ENCODE data around the gene MLANA.

Gene MLANA

DNA sequence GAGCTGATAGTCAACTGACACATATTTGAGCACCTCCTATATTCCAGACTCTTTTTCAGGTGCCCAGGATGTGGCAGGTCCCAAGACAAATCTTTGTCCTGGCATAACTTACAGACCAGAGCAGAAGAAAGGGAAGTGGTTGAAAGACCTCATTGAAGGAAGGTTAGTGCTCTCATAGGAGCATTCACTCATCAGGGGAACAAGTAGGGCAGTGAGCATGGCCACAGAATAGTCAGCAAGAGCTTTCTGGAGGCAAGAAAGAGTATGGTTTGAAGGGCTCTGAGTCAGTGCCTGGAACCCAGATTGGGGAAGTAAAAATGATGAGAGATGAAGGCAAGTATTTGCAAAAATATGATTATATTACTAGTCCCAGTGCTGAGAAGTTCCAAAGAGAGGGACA is 32.8 kb upstream of the MLANA start:
- H3K9me3 Mint-ChIP-seq, result no peaks in the 10 kb centered on the region
- no peak overlapping the region for H3K27ac Mint-ChIP-seq
- H3K4me1 Mint-ChIP-seq (ENCODE audit: low read depth), result peaks cover 9% of the 10 kb centered on the region
- no peaks in the 10 kb centered on the region for H3K27me3 Mint-ChIP-seq
- H3K4me3 Mint-ChIP-seq, result no peak overlapping the region
- H3K36me3 Mint-ChIP-seq (ENCODE audit: low read depth), result no peaks in the 10 kb centered on the region
- intact Hi-C loops (cut with micrococcal nuclease), result no loop called here

DNA sequence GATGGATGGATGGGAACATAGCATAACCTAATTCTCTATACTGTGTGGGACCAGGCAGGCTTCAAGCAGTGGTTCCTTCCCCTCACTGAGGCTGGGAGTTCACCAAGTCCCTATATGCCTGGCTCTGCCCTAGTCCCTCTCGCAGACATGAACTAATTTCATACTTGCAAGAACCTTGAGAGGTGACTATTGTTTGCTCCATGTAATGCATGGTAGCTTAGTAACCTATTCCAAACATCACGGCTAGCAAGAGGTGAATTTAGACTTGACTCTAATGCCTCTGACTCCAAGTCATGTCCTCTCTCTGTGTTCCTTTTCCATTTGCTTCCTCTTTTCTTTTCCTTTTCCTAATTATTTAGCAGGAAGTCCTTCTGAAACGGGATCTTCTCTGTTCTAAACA is 31.9 kb upstream of the MLANA start:
- Mint-ChIP-seq H3K4me3 (no peak overlapping the region), H3K4me1 (ENCODE audit: low read depth) (peaks cover 9% of the 10 kb centered on the region), H3K36me3 (ENCODE audit: low read depth) (no peaks in the 10 kb centered on the region), H3K9me3 (no peaks in the 10 kb centered on the region), H3K27ac (no peak overlapping the region), H3K27me3 (no peaks in the 10 kb centered on the region)
- intact Hi-C loops (cut with micrococcal nuclease), result no loop called here

DNA sequence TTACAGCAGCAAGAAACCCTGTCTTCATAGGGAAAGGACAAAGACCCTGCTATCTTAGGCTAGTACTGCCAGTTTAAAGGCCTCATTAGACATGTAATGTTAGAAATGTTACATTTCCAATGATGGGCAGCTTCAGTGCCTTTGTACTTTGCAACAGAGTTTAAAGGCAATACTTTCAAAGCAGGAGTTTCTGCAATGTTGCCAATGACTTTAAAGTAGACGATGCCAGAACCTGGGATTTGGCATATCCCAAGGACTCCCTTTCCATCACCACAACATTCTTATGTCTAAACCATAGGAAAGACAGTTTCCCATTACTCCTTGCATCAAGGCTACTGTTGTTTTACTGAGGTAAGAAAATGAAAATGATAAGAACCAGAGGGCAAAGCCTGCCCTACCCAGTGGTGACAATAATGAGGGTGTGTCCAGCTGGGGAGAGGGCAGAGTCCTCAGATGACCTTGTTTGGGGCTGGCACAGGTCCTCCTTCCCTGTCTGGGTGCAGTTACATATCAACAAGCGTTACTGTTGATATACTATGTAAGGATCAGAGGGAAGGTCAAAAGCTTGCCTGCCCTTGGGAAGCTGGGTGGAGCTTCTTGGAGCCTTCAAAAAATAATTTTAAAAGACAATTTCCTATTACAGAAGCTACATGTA is 27.5 kb upstream of the MLANA start:
- intact Hi-C loops (cut with micrococcal nuclease), result no loop called here
- no peak overlapping the region for H3K4me3 Mint-ChIP-seq

DNA sequence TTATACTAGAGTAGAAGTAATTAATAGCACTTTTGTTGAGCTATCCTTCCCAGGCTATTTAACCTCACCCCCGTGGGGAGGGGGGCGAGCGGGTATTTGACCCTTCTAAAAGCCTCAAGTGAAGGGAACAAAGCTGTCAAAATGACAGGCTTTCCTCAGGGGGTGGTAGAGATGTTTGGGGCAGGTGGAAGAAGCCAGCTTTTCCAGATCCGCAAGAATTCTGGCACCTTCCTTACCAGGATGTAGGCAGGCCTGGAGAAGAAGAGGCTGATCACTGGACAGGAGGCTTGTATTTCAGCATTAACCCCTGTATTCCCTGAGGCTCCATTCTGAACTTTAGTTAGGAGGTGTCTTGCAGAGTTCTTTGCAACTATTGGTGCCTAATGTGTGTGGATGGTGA is 26.2 kb upstream of the MLANA start:
- intact Hi-C loops (cut with micrococcal nuclease), result no loop called here
- no peaks in the 10 kb centered on the region for H3K27me3 Mint-ChIP-seq
- H3K4me1 Mint-ChIP-seq (ENCODE audit: low read depth), result no peaks in the 10 kb centered on the region
- H3K36me3 Mint-ChIP-seq (ENCODE audit: low read depth), result no peaks in the 10 kb centered on the region
- no peak overlapping the region for H3K27ac Mint-ChIP-seq
- no peaks in the 10 kb centered on the region for H3K9me3 Mint-ChIP-seq
- no peak overlapping the region for H3K4me3 Mint-ChIP-seq

More for the DNA sequence above, 27.5 kb upstream of the MLANA start:
- no peaks in the 10 kb centered on the region for H3K9me3 Mint-ChIP-seq
- no peaks in the 10 kb centered on the region for H3K27me3 Mint-ChIP-seq
- H3K36me3 Mint-ChIP-seq (ENCODE audit: low read depth), result no peaks in the 10 kb centered on the region
- H3K27ac Mint-ChIP-seq, result no peak overlapping the region
- H3K4me1 Mint-ChIP-seq (ENCODE audit: low read depth), result peaks cover 4% of the 10 kb centered on the region

DNA sequence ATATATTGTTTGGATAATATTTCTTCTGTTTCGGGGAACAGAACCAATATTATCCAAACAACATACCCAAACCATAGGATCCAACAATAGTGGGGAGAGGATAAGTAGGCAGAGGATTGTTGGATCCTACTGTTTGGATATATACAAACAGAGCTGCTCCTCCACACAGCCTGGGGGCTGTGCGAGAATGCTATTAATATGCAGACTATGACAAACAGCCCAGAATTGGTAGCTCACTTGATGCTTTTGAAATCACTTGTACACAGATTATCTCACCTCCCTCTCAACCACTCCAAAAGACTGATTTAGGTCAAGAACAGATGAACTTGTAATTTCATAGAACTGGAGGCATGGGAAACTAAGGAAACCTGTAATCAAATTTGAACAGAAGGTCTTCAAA is 24.4 kb upstream of the MLANA start:
- Mint-ChIP-seq H3K36me3 (ENCODE audit: low read depth) (no peaks in the 10 kb centered on the region), H3K4me3 (no peak overlapping the region), H3K27ac (no peak overlapping the region), H3K4me1 (ENCODE audit: low read depth) (no peaks in the 10 kb centered on the region), H3K27me3 (no peaks in the 10 kb centered on the region), H3K9me3 (no peaks in the 10 kb centered on the region)
- intact Hi-C loops (cut with micrococcal nuclease), result no loop called here

DNA sequence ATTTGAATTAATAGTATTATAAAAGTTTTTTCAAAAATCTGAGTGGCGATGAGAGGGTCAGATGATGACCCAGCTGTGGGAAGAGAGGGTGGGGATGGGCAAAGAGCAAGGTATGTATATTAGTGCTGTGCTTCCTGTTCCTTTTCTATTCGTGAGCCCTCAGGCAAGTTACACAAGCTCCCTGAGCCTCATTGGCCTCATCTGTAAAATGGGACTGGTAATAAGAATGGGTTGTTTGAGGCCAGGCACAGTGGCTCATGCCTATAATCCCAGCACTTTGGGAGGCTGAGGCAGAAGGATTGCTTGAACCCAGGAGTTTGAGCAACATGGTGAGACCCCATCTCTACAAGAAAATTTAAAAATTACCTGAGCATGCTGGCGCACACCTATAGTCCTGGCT is 24.0 kb upstream of the MLANA start:
- H3K4me1 Mint-ChIP-seq (ENCODE audit: low read depth), result no peaks in the 10 kb centered on the region
- intact Hi-C loops (cut with micrococcal nuclease), result no loop called here
- H3K36me3 Mint-ChIP-seq (ENCODE audit: low read depth), result no peaks in the 10 kb centered on the region
- H3K27ac Mint-ChIP-seq, result no peak overlapping the region
- no peak overlapping the region for H3K4me3 Mint-ChIP-seq
- H3K27me3 Mint-ChIP-seq, result no peaks in the 10 kb centered on the region
- H3K9me3 Mint-ChIP-seq, result no peaks in the 10 kb centered on the region

DNA sequence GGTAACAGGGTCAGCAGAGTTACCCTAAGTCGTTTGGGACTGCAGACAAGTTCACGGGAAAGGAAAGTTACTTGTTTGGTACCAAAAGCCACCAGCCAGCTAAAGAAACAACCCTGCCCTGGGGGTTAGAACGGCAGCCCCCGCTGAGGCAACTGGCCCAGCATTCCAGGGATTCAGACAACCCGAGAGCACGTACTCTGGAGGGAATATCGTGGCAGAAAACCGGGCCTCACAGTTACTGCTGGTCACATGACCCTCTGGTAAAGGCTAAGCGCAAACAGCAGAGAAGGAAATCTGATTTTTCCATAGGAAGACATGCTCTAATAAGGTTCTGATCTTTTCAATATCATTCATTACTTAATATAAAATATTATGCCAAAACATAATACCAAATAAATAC is 22.5 kb upstream of the MLANA start:
- intact Hi-C loops (cut with micrococcal nuclease), result no loop called here
- Mint-ChIP-seq H3K27ac (no peak overlapping the region), H3K4me1 (ENCODE audit: low read depth) (no peaks in the 10 kb centered on the region), H3K36me3 (ENCODE audit: low read depth) (no peaks in the 10 kb centered on the region), H3K27me3 (no peaks in the 10 kb centered on the region), H3K9me3 (no peaks in the 10 kb centered on the region), H3K4me3 (no peak overlapping the region)

DNA sequence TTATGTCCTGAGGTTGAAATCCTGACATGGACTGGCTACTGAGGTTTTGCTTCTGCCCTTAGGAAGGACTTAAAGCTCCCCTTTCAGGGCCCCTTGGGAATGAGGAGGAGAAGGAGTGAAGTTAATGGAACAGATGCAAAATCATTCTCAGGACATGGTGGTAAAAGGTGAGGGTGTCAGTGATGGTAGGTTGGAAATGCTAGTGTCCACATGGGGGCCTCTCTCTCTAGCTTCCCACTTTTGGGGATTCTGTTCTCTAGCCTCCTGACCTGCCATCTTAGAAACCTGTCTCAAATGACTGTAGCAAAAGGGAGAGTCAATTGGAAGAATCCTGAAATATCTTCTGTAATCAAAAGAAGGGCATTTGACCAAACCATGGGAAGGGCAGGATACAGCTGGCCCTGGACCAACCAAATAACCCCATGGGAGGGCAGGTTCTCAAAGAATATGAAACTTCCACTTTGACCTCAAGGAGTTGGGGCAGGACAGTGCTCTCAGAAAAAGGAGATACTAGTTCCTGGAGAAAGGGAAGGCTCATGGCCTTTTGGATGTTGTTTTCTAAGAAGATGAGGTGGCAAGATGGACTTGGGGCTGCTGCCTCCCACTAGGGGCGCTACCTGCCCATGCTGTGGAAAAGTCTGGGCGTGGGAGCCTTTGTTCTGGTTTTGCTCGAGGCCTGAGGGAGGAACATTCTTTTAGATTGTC is 21.2 kb upstream of the MLANA start:
- Mint-ChIP-seq H3K9me3 (no peaks in the 10 kb centered on the region), H3K27ac (no peak overlapping the region)
- intact Hi-C loops (cut with micrococcal nuclease), result no loop called here

DNA sequence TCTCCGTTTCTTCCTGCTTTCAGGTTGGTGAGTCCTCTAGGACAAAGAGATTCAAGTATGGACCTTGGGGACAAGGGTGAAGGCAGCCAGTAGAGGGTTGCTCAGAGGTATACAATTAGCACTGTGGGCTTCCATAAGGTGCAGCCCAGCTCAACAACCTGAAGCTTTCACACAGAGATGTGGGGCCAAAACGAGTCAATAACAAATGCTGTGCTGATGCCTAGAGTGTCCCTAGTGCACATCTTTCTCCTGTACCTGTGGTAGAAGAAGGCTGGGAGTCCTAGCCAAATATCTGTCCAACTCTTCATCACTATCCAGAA is 20.7 kb upstream of the MLANA start:
- Mint-ChIP-seq H3K27me3 (no peaks in the 10 kb centered on the region), H3K4me3 (no peak overlapping the region), H3K9me3 (no peaks in the 10 kb centered on the region), H3K36me3 (ENCODE audit: low read depth) (no peaks in the 10 kb centered on the region), H3K4me1 (ENCODE audit: low read depth) (no peaks in the 10 kb centered on the region), H3K27ac (no peak overlapping the region)
- intact Hi-C loops (cut with micrococcal nuclease), result no loop called here

More for the DNA sequence above, 21.2 kb upstream of the MLANA start:
- Mint-ChIP-seq H3K27me3 (no peaks in the 10 kb centered on the region), H3K36me3 (ENCODE audit: low read depth) (no peaks in the 10 kb centered on the region), H3K4me3 (no peak overlapping the region), H3K4me1 (ENCODE audit: low read depth) (no peaks in the 10 kb centered on the region)

DNA sequence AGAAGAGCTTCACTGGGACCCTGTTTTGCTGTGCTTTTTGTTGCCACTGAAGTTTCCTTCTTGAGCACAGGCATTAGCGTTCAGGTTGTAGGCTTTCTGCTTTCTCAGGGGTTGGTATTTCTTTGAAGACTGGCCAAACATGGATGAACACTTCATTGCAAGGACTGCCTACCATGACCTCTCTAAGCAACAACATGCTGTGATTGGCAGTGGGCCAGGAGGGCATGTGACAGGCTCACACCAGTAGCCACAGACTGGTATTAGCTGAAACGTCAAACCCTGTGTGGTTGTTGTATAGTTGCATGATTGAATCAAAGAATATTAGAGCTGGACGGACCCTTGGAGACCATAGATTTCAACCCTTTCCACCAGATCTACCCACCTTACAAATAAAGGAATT is 20.0 kb upstream of the MLANA start:
- H3K4me3 Mint-ChIP-seq, result no peak overlapping the region
- H3K4me1 Mint-ChIP-seq (ENCODE audit: low read depth), result no peaks in the 10 kb centered on the region
- no peaks in the 10 kb centered on the region for H3K27me3 Mint-ChIP-seq
- intact Hi-C loops (cut with micrococcal nuclease), result no loop called here
- H3K36me3 Mint-ChIP-seq (ENCODE audit: low read depth), result no peaks in the 10 kb centered on the region
- no peaks in the 10 kb centered on the region for H3K9me3 Mint-ChIP-seq
- H3K27ac Mint-ChIP-seq, result no peak overlapping the region

DNA sequence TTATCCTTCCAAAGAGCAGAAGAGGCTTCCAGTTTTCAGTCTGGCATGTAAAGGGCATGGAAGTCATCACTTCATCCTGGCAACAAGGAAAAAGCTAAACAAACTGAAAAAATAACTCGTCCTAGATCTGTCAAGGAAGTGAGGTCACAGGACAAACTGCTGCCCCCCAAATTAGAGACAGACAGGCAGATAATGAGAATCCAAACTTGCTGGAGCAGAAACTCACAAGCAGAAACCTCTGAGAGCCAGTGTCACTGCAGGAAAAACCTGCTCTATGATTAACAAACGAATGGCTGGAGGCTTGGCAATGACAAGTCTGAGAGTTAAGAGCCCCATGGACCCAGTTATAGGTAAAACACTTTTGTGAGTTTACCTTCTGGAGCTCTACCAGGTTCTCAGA is 18.9 kb upstream of the MLANA start:
- Mint-ChIP-seq H3K27me3 (no peaks in the 10 kb centered on the region), H3K36me3 (ENCODE audit: low read depth) (no peaks in the 10 kb centered on the region), H3K4me1 (ENCODE audit: low read depth) (no peaks in the 10 kb centered on the region), H3K4me3 (no peak overlapping the region), H3K27ac (no peak overlapping the region), H3K9me3 (no peaks in the 10 kb centered on the region)
- intact Hi-C loops (cut with micrococcal nuclease), result no loop called here

DNA sequence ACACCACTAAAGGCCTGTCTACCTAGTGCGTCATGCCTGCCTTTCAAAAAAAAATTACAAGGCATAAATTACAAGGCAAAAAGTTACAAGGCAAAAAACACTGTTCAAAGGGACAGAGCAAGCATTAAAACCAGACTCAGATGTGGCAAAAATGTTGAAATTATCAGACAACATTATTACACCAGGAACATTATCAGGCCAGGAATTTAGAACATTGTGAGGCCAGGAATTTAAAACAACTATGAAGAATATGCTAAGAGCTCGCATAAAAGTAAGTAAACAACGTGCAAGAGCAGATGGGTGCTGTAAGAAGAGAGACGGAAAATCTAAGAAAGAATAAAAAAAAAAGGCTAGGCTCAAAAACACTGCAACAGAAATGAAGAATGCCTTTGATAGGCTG is 18.2 kb upstream of the MLANA start:
- no peaks in the 10 kb centered on the region for H3K27me3 Mint-ChIP-seq

DNA sequence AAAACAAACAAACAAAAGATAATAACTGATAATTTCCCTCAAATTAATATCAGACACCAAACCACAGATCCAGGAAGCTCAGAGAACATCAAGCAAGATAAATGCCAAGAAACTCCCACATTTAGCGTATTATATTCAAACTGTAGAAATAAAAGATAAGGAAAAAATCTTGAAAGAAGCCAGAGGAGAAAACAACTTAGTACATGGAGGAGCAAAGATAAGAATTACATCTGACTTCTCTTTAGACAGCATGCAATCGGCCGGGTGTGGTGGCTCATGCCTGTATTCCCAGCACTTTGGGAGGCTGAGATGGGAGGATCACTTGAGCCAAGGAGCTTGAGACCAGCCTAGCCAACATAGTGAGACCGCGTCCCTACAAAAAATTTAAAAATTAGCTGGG is 17.2 kb upstream of the MLANA start:
- intact Hi-C loops (cut with micrococcal nuclease), result no loop called here
- H3K36me3 Mint-ChIP-seq (ENCODE audit: low read depth), result no peaks in the 10 kb centered on the region
- H3K4me1 Mint-ChIP-seq (ENCODE audit: low read depth), result no peaks in the 10 kb centered on the region
- H3K9me3 Mint-ChIP-seq, result no peaks in the 10 kb centered on the region
- no peak overlapping the region for H3K4me3 Mint-ChIP-seq
- no peak overlapping the region for H3K27ac Mint-ChIP-seq
- H3K27me3 Mint-ChIP-seq, result no peaks in the 10 kb centered on the region

More for the DNA sequence above, 18.2 kb upstream of the MLANA start:
- no peaks in the 10 kb centered on the region for H3K9me3 Mint-ChIP-seq
- intact Hi-C loops (cut with micrococcal nuclease), result no loop called here
- no peak overlapping the region for H3K4me3 Mint-ChIP-seq
- no peaks in the 10 kb centered on the region for H3K36me3 Mint-ChIP-seq (ENCODE audit: low read depth)
- no peak overlapping the region for H3K27ac Mint-ChIP-seq
- H3K4me1 Mint-ChIP-seq (ENCODE audit: low read depth), result no peaks in the 10 kb centered on the region

DNA sequence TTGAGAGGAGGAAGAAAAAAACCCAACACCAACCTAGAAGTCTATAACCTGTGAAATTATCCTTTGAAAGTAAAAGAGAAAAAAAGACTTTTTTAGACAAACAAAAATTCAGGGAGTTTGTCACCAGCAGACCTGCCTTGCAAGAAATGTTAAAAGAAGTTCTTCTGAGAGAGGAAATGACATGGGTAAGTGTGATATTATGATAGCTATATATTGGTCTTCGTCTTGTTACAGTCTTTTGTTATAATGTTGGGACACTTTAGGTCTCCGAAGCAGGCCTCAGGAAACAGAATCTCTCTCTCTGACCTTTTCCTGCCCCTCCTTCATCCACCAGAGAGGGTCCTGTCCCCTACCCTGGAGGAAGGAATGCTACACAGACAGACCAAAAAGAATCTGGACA is 16.6 kb upstream of the MLANA start:
- no peaks in the 10 kb centered on the region for H3K9me3 Mint-ChIP-seq
- no peak overlapping the region for H3K27ac Mint-ChIP-seq
- intact Hi-C loops (cut with micrococcal nuclease), result no loop called here
- H3K4me1 Mint-ChIP-seq (ENCODE audit: low read depth), result no peaks in the 10 kb centered on the region
- no peaks in the 10 kb centered on the region for H3K27me3 Mint-ChIP-seq
- no peaks in the 10 kb centered on the region for H3K36me3 Mint-ChIP-seq (ENCODE audit: low read depth)
- H3K4me3 Mint-ChIP-seq, result no peak overlapping the region

DNA sequence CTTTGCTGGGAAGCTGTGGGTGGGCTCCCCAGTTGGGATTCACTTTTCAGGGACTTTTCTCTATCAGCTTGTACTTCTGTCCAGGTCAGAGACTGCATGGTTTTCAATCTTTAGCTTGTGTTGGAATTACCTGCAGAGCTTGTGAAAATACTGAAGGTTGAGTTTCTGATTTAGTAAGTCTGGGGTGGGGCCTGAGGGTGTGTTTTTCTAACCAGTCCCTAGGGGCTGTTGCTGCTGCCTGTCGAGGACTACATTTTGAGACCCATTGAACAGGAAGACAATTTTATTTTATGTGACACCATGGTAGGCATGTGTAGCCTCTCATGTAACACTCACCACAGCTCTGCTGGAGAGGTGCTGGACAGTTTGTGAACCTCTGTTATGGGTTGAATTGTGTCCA is 14.7 kb upstream of the MLANA start:
- intact Hi-C loops (cut with micrococcal nuclease), result no loop called here
- Mint-ChIP-seq H3K4me1 (ENCODE audit: low read depth) (no peaks in the 10 kb centered on the region), H3K36me3 (ENCODE audit: low read depth) (no peaks in the 10 kb centered on the region), H3K9me3 (no peaks in the 10 kb centered on the region), H3K27me3 (no peaks in the 10 kb centered on the region), H3K27ac (no peak overlapping the region), H3K4me3 (no peak overlapping the region)

Data from dendritic cell treated with granulocyte-macrophage colony-stimulating factor and Interleukin-4, amounts not matched to agents 40 ng/mL and 50 ng/mL, for 4 days (primary cell).